ENCODE data around the gene POMZP3.
A peak's percentile ranks its signal among the peaks of the same experiment; 100 is the strongest.
"Not testable (repeated sequence)": the region's sequence is repeated elsewhere in the genome, so short reads cannot be mapped to it uniquely, and the experiment has no call there.

POMZP3 gene

GRCh38 chr7:76626989-76627642 is at the start of gene POMZP3:
Gene POMZP3, minus strand, starts transcription at chr7:76627279. Its CDS starts 1,215 bp downstream, at chr7:76626064.
- not testable (repeated sequence) for H3K4me1 ChIP-seq (ENCODE audit: control insufficient read depth, insufficient read depth, low read length); H3K36me3 ChIP-seq (ENCODE audit: control insufficient read depth, insufficient read depth, low read length); H3K27me3 ChIP-seq (ENCODE audit: control insufficient read depth, insufficient read depth, low read length); H3K9me3 ChIP-seq (ENCODE audit: control insufficient read depth, insufficient read depth, low read length)
- Histone ChIP-seq H3K9ac (ENCODE audit: low read depth, low read length) (peak within 1 kb of the TSS; percentile 71), H3K27ac (ENCODE audit: low read depth, low read length) (peak within 1 kb of the TSS; percentile 85), H3K4me3 (ENCODE audit: low read depth, low read length) (peak within 1 kb of the TSS; percentile 67)

GRCh38 chr7:76675783-76676182 is 48.7 kb upstream of the POMZP3 start:
- H3K4me3 ChIP-seq (ENCODE audit: low read depth, low read length); H3K27ac ChIP-seq (ENCODE audit: low read depth, low read length); H3K4me1 ChIP-seq (ENCODE audit: control insufficient read depth, insufficient read depth, low read length); H3K27me3 ChIP-seq (ENCODE audit: control insufficient read depth, insufficient read depth, low read length); H3K36me3 ChIP-seq (ENCODE audit: control insufficient read depth, insufficient read depth, low read length); H3K9ac ChIP-seq (ENCODE audit: low read depth, low read length); H3K9me3 ChIP-seq (ENCODE audit: control insufficient read depth, insufficient read depth, low read length): not testable (repeated sequence)

DNA sequence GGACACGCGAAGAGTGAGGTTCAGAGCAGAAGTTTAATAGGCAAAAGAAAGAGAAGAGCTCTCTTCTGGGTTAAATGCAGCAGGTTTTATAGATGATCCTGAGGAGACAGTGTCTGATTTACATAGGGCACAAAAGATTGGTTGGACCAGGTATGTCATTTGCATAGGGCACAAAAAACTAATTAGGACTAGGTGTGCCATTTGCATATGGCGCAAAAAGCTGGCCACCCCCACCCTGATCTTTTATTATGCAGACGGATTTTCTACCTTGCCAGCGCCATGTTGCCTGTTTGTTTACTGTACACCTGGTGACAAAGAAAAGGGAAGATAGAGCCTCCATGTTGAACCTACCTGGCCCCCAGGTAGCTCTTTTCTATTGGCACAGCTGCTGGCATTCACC is 46.3 kb upstream of the POMZP3 start:
- peak overlapping the region; percentile 50; the same call in 1 of the 2 replicates for H3K9ac ChIP-seq (ENCODE audit: low read depth, low read length)
- not testable (repeated sequence) for H3K4me3 ChIP-seq (ENCODE audit: low read depth, low read length); H3K36me3 ChIP-seq (ENCODE audit: control insufficient read depth, insufficient read depth, low read length); H3K9me3 ChIP-seq (ENCODE audit: control insufficient read depth, insufficient read depth, low read length); H3K27me3 ChIP-seq (ENCODE audit: control insufficient read depth, insufficient read depth, low read length); H3K4me1 ChIP-seq (ENCODE audit: control insufficient read depth, insufficient read depth, low read length)
- peak overlapping the region; percentile 70 for H3K27ac ChIP-seq (ENCODE audit: low read depth, low read length)

DNA sequence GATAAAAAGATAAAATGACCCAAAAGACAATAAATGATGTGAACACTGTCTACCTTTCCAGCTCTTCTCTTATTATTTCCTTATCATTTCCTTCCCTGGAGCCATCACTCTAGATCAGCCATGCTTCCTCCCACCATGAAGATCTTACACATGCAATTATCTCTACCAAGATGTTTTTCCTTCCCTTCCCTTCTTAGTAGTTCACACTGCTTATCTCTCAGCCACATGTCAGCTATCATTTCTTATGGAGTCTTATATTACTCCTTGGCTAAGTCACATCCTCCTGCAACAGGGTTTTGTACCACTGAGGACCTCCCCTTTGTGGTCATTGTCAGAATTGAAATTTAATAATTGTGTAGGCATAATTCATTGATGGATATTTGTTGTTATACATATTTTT is 32.1 kb upstream of the POMZP3 start:
- H3K27me3 ChIP-seq (ENCODE audit: control insufficient read depth, insufficient read depth, low read length); H3K4me3 ChIP-seq (ENCODE audit: low read depth, low read length); H3K4me1 ChIP-seq (ENCODE audit: control insufficient read depth, insufficient read depth, low read length); H3K36me3 ChIP-seq (ENCODE audit: control insufficient read depth, insufficient read depth, low read length); H3K9ac ChIP-seq (ENCODE audit: low read depth, low read length); H3K9me3 ChIP-seq (ENCODE audit: control insufficient read depth, insufficient read depth, low read length); H3K27ac ChIP-seq (ENCODE audit: low read depth, low read length): not testable (repeated sequence)

- not testable (repeated sequence) for H3K9me3 ChIP-seq (ENCODE audit: control insufficient read depth, insufficient read depth, low read length); H3K4me1 ChIP-seq (ENCODE audit: control insufficient read depth, insufficient read depth, low read length); H3K4me3 ChIP-seq (ENCODE audit: low read depth, low read length); H3K9ac ChIP-seq (ENCODE audit: low read depth, low read length); H3K36me3 ChIP-seq (ENCODE audit: control insufficient read depth, insufficient read depth, low read length); H3K27me3 ChIP-seq (ENCODE audit: control insufficient read depth, insufficient read depth, low read length); H3K27ac ChIP-seq (ENCODE audit: low read depth, low read length)
Observed at GRCh38 chr7:76656425-76656824, 29.3 kb upstream of the POMZP3 start.

- H3K9ac ChIP-seq (ENCODE audit: low read depth, low read length); H3K9me3 ChIP-seq (ENCODE audit: control insufficient read depth, insufficient read depth, low read length); H3K36me3 ChIP-seq (ENCODE audit: control insufficient read depth, insufficient read depth, low read length); H3K27me3 ChIP-seq (ENCODE audit: control insufficient read depth, insufficient read depth, low read length); H3K4me1 ChIP-seq (ENCODE audit: control insufficient read depth, insufficient read depth, low read length); H3K27ac ChIP-seq (ENCODE audit: low read depth, low read length); H3K4me3 ChIP-seq (ENCODE audit: low read depth, low read length): not testable (repeated sequence)
Observed at GRCh38 chr7:76642620-76643019, 15.5 kb upstream of the POMZP3 start.

DNA sequence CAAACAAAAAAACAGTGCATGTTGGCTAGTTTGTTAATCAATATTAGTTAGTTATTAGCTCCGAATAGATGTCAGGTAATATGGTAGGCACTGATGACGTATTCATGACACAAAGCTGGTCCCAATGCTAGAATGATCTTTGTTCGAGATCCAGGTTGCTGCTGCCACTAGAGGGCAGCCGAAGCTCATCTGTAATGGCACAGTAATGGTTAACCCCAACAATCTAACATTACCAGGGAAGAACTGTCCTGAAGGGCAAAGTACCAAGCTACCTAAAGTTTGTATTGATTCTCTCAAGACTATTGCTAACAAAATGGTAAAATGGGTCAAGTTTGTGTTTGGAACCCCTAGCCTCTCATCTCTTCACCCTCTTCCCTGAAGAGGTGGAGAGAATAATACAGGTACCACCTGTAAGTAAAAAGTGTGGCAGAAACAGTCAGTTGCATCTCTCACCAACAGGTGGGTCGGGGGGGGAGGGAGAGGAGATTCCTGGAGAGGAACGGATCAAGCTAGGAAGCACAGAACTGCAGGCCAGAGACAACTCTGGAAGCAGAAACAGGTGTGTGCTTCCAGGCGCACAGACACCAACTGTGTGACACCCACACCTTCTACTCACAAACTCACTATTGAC is 10.1 kb upstream of the POMZP3 start:
- not testable (repeated sequence) for H3K9ac ChIP-seq (ENCODE audit: low read depth, low read length); H3K4me1 ChIP-seq (ENCODE audit: control insufficient read depth, insufficient read depth, low read length); H3K36me3 ChIP-seq (ENCODE audit: control insufficient read depth, insufficient read depth, low read length); H3K27ac ChIP-seq (ENCODE audit: low read depth, low read length); H3K4me3 ChIP-seq (ENCODE audit: low read depth, low read length); H3K9me3 ChIP-seq (ENCODE audit: control insufficient read depth, insufficient read depth, low read length); H3K27me3 ChIP-seq (ENCODE audit: control insufficient read depth, insufficient read depth, low read length)

DNA sequence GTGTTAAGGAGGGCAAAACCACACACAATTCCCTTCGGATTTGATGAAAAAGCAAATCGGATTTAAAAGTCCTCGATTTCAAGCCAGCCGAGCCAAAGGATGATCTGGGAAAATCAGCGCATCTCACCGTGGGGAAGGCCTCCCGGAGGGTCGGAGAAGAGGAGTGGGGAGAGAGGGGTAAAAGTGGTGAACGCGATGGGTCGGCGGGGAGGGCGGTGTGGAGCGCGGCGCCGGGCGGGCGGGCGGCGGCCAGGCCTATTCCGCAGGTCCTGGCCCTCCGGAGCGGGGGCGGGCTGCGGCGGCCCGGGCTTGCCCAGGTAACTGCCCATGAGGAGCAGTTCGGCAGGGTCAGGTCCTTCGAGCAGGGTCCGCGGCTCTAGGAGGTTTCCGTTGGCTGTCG is 498 bp downstream of the POMZP3 start:
- not testable (repeated sequence) for H3K9ac ChIP-seq (ENCODE audit: low read depth, low read length); H3K9me3 ChIP-seq (ENCODE audit: control insufficient read depth, insufficient read depth, low read length); H3K4me1 ChIP-seq (ENCODE audit: control insufficient read depth, insufficient read depth, low read length); H3K27me3 ChIP-seq (ENCODE audit: control insufficient read depth, insufficient read depth, low read length); H3K36me3 ChIP-seq (ENCODE audit: control insufficient read depth, insufficient read depth, low read length)
- peak overlapping the region; percentile 67 for H3K4me3 ChIP-seq (ENCODE audit: low read depth, low read length)
- H3K27ac ChIP-seq (ENCODE audit: low read depth, low read length): peak overlapping the region; percentile 55

DNA sequence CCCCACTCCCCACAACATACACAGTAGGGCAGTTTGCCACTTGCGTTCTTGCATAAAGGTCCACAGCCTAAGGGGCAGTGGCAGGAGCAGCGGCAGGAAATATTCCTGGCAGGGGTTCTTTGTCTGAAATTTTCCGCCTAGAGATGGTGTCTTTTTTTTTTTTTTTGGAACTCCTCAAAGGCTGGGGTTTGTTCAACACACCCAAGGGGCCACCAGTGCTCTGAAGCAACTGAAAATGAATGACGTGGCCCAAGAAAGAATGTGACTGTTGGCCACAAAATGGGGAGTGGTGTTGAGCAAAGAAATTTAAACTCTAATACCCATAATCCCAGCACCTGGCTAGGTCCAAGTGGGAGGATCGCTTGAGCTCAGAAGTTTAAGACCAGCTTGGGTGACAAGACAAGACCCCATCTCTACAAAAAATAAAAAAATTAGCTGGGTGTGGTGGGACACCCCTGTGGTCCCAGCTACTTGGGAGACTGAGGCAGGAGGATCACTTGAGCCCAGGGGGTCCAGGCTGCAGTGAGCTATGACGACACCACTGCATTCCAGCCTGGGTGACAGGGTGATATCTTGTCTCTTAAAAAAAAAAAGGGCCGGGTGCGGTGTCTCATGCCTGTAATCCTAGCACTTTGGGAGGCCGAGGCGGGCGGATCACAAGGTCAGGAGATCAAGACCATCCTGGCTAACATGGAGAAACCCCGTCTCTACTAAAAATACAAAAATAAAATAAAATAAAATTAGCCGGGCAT is 7.5 kb downstream of the POMZP3 start:
- H3K27ac ChIP-seq (ENCODE audit: low read depth, low read length); H3K9me3 ChIP-seq (ENCODE audit: control insufficient read depth, insufficient read depth, low read length); H3K36me3 ChIP-seq (ENCODE audit: control insufficient read depth, insufficient read depth, low read length); H3K9ac ChIP-seq (ENCODE audit: low read depth, low read length); H3K27me3 ChIP-seq (ENCODE audit: control insufficient read depth, insufficient read depth, low read length); H3K4me1 ChIP-seq (ENCODE audit: control insufficient read depth, insufficient read depth, low read length); H3K4me3 ChIP-seq (ENCODE audit: low read depth, low read length): not testable (repeated sequence)

DNA sequence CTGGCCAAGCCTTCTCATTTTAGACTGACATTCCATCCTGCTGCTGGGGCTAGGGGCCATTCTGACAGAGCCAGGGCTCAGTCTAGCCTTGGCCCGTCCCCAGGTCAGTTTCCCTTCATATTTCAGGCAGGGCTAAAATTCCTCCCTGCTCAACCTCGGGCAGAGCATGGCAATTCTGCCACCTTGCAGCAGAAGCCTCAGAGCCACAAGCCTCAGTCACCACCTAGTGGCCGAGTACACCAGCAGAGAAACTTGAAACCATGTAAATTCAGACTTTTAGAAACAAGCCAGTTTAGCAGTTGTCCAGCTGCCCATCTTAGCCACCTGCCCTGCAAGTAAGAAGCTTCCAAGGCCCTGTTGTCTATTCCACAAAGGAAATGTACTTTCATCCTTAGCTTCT is 13.3 kb downstream of the POMZP3 start:
- H3K4me3 ChIP-seq (ENCODE audit: low read depth, low read length); H3K36me3 ChIP-seq (ENCODE audit: control insufficient read depth, insufficient read depth, low read length); H3K27ac ChIP-seq (ENCODE audit: low read depth, low read length); H3K9ac ChIP-seq (ENCODE audit: low read depth, low read length); H3K9me3 ChIP-seq (ENCODE audit: control insufficient read depth, insufficient read depth, low read length); H3K27me3 ChIP-seq (ENCODE audit: control insufficient read depth, insufficient read depth, low read length); H3K4me1 ChIP-seq (ENCODE audit: control insufficient read depth, insufficient read depth, low read length): not testable (repeated sequence)

DNA sequence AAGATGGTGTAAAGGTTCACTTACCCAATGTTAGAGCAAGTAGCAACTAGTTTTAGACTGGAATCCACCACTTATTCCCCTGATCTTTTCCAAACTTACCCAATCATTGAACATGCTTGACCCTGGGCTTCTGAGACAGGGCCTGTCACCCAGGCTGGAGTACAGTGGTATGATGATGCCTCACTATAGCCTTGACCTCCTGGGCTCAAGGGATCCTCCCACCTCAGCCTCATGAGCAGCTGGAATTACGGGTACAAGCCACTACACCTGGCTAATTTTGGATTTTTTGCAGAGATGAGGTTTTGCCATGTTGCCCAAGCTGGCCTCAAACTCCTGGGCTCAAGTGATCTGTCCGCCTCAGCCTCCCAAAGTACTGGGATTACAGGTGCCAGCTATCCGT is 14.8 kb downstream of the POMZP3 start:
- H3K9me3 ChIP-seq (ENCODE audit: control insufficient read depth, insufficient read depth, low read length); H3K36me3 ChIP-seq (ENCODE audit: control insufficient read depth, insufficient read depth, low read length); H3K4me1 ChIP-seq (ENCODE audit: control insufficient read depth, insufficient read depth, low read length); H3K27me3 ChIP-seq (ENCODE audit: control insufficient read depth, insufficient read depth, low read length); H3K4me3 ChIP-seq (ENCODE audit: low read depth, low read length); H3K27ac ChIP-seq (ENCODE audit: low read depth, low read length); H3K9ac ChIP-seq (ENCODE audit: low read depth, low read length): not testable (repeated sequence)

Data from HUES48 (cell line).